Measurements from ENCODE around the gene DTHD1. TPM values are rescaled to one million over a fixed set of nuclear protein-coding genes. Genes with fewer than 3 reads are reported as not detected.

DTHD1 gene
- total and polyA plus RNA-seq, 8 donors: 0.38 to 6.4 (median 4.3) TPM

- no peaks in the 10 kb centered on the region for H3K9me3 ChIP-seq
- H3K4me3 ChIP-seq: no peak overlapping the region
- no peaks in the 10 kb centered on the region for H3K27me3 ChIP-seq
- no peaks in the 10 kb centered on the region for H3K36me3 ChIP-seq
- no peak for DNase-seq
- TF ChIP-seq, protein P1, sequence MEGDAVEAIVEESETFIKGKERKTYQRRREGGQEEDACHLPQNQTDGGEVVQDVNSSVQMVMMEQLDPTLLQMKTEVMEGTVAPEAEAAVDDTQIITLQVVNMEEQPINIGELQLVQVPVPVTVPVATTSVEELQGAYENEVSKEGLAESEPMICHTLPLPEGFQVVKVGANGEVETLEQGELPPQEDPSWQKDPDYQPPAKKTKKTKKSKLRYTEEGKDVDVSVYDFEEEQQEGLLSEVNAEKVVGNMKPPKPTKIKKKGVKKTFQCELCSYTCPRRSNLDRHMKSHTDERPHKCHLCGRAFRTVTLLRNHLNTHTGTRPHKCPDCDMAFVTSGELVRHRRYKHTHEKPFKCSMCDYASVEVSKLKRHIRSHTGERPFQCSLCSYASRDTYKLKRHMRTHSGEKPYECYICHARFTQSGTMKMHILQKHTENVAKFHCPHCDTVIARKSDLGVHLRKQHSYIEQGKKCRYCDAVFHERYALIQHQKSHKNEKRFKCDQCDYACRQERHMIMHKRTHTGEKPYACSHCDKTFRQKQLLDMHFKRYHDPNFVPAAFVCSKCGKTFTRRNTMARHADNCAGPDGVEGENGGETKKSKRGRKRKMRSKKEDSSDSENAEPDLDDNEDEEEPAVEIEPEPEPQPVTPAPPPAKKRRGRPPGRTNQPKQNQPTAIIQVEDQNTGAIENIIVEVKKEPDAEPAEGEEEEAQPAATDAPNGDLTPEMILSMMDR (IDR thresholded peaks at IDR 0.05): no peak
- ATAC-seq: no peak
- peak overlapping the region in 1 of 2 donors; percentile 38 for H3K27ac ChIP-seq
- intact Hi-C loops (cut with DNase I): no loop called here
- H3K4me1 ChIP-seq: peaks cover 4 to 45% of the 10 kb centered on the region in 2 donors
Observed at GRCh38 chr4:36313301-36313700, 31.9 kb downstream of the DTHD1 start.

GRCh38 chr4:36313703-36314102 lies 32.3 kb downstream of the DTHD1 start:
- Histone ChIP-seq H3K9me3 (no peaks in the 10 kb centered on the region), H3K4me3 (no peak overlapping the region), H3K4me1 (peaks cover 4 to 45% of the 10 kb centered on the region in 2 donors), H3K27me3 (no peaks in the 10 kb centered on the region), H3K27ac (peak overlapping the region in 1 of 2 donors; percentile 38), H3K36me3 (no peaks in the 10 kb centered on the region)
- DNase-seq (no peak), ATAC-seq (no peak)
- intact Hi-C loops (cut with DNase I): no loop called here
- TF ChIP-seq, protein P1 (IDR thresholded peaks at IDR 0.05): no peak

GRCh38 chr4:36316607-36317006 lies 35.2 kb downstream of the DTHD1 start:
- H3K4me3 ChIP-seq: no peak overlapping the region
- no peaks in the 10 kb centered on the region for H3K9me3 ChIP-seq
- TF ChIP-seq, protein P1 (IDR thresholded peaks at IDR 0.05): no peak
- H3K27ac ChIP-seq: no peak overlapping the region
- DNase-seq: no peak
- H3K4me1 ChIP-seq: peaks cover 0 to 31% of the 10 kb centered on the region in 2 donors
- intact Hi-C loops (cut with DNase I): no loop called here
- no peaks in the 10 kb centered on the region for H3K27me3 ChIP-seq
- ATAC-seq: no peak
- H3K36me3 ChIP-seq: no peaks in the 10 kb centered on the region

DNA sequence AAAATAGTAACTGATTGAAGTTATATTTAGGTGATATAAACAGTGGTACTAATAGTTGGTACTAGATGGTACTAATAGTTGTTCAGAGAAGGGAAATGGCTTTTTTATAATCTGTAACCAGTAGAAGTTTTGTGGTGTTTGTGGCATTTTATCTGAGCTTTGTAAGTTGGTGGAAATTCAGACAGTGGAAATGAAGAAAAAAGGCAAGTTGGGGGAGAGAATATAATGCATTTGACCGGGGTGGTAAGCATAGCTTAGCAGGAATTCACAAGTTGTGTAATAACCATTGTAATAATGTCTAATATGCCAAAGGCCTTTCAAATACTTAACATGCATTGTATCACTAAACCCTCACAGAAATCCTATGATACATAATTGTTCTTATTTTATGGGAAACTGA lies 36.3 kb downstream of the DTHD1 start:
- no peaks in the 10 kb centered on the region for H3K36me3 ChIP-seq
- intact Hi-C loops (cut with DNase I): no loop called here
- ATAC-seq (no peak), DNase-seq (no peak)
- no peak overlapping the region for H3K27ac ChIP-seq
- no peaks in the 10 kb centered on the region for H3K27me3 ChIP-seq
- H3K4me1 ChIP-seq: peaks cover 0 to 27% of the 10 kb centered on the region in 2 donors
- H3K4me3 ChIP-seq: no peak overlapping the region
- no peaks in the 10 kb centered on the region for H3K9me3 ChIP-seq
- TF ChIP-seq, protein P1 (IDR thresholded peaks at IDR 0.05): no peak

- Histone ChIP-seq H3K36me3 (no peaks in the 10 kb centered on the region), H3K4me3 (no peak overlapping the region), H3K4me1 (peaks cover 0 to 39% of the 10 kb centered on the region in 2 donors), H3K27ac (peak overlapping the region in 1 of 2 donors; percentile 15), H3K27me3 (no peaks in the 10 kb centered on the region), H3K9me3 (no peaks in the 10 kb centered on the region)
- TF ChIP-seq, protein P1 (IDR thresholded peaks at IDR 0.05): no peak
- DNase-seq: no peak
- ATAC-seq: peak; percentile 22
- intact Hi-C loops (cut with DNase I): no loop called here
Observed at GRCh38 chr4:36320117-36320896, 38.9 kb downstream of the DTHD1 start.

All from left lung (tissue), 10 donors.